ENCODE measurements around the gene LCK.

Gene LCK

GRCh38 chr1:32247983-32248889, 2.8 kb upstream of the LCK start:
- H3K9ac ChIP-seq (ENCODE audit: low read length): peak overlapping the region; percentile 35; the same call in 1 of the 2 replicates
- peak overlapping the region; percentile 100 for H3K27ac ChIP-seq (ENCODE audit: low read depth, low read length, poor library complexity, severe bottlenecking)
- no peaks in the 10 kb centered on the region for H3K36me3 ChIP-seq (ENCODE audit: insufficient read depth, low read length)
- H3K9me3 ChIP-seq (ENCODE audit: low read length): no peaks in the 10 kb centered on the region
- H3K4me2 ChIP-seq (ENCODE audit: low read length): peak overlapping the region; percentile 44; the same call in 1 of the 2 replicates
- no peak overlapping the region for H2AFZ ChIP-seq (ENCODE audit: low read length)
- H3K4me3 ChIP-seq (ENCODE audit: low read depth, low read length, poor library complexity, severe bottlenecking): no peak overlapping the region
- H3K27me3 ChIP-seq (ENCODE audit: insufficient read depth, low read length): no peaks in the 10 kb centered on the region
- H3K79me2 ChIP-seq (ENCODE audit: insufficient read depth, low read length): no peaks in the 10 kb centered on the region
- peaks cover 73% of the 10 kb centered on the region for H3K4me1 ChIP-seq (ENCODE audit: insufficient read depth, low read length, severe bottlenecking)
- TF ChIP-seq CTCF (IDR thresholded peaks at IDR 0.05; ENCODE audit: low read length) (peak; percentile 94), EZH2 (IDR thresholded peaks at IDR 0.05; ENCODE audit: borderline replicate concordance, low read length) (no peak)
- H3F3A ChIP-seq (ENCODE audit: insufficient read depth, low read length): peaks cover 7% of the 10 kb centered on the region
- no peaks in the 10 kb centered on the region for H4K20me1 ChIP-seq (ENCODE audit: insufficient read depth, low read length)
- no peaks in the 10 kb centered on the region for H3K9me2 ChIP-seq (ENCODE audit: low read depth, low read length)

GRCh38 chr1:32249831-32250525, 1.1 kb upstream of the LCK start:
- H3K4me3 ChIP-seq (ENCODE audit: low read depth, low read length, poor library complexity, severe bottlenecking): peak overlapping the region; percentile 50
- no peaks in the 10 kb centered on the region for H3K27me3 ChIP-seq (ENCODE audit: insufficient read depth, low read length)
- H3K4me2 ChIP-seq (ENCODE audit: low read length): peak overlapping the region; percentile 69
- H3K36me3 ChIP-seq (ENCODE audit: insufficient read depth, low read length): no peaks in the 10 kb centered on the region
- no peaks in the 10 kb centered on the region for H3K79me2 ChIP-seq (ENCODE audit: insufficient read depth, low read length)
- H4K20me1 ChIP-seq (ENCODE audit: insufficient read depth, low read length): no peaks in the 10 kb centered on the region
- no peaks in the 10 kb centered on the region for H3K9me3 ChIP-seq (ENCODE audit: low read length)
- TF ChIP-seq CTCF (IDR thresholded peaks at IDR 0.05; ENCODE audit: low read length) (no peak), EZH2 (IDR thresholded peaks at IDR 0.05; ENCODE audit: borderline replicate concordance, low read length) (no peak)
- H3K27ac ChIP-seq (ENCODE audit: low read depth, low read length, poor library complexity, severe bottlenecking): peak overlapping the region; percentile 100
- H3K4me1 ChIP-seq (ENCODE audit: insufficient read depth, low read length, severe bottlenecking): peaks cover 90% of the 10 kb centered on the region
- peaks cover 10% of the 10 kb centered on the region for H3F3A ChIP-seq (ENCODE audit: insufficient read depth, low read length)
- no peaks in the 10 kb centered on the region for H3K9me2 ChIP-seq (ENCODE audit: low read depth, low read length)
- H3K9ac ChIP-seq (ENCODE audit: low read length): peak overlapping the region; percentile 74
- no peak overlapping the region for H2AFZ ChIP-seq (ENCODE audit: low read length)

- H3K36me3 ChIP-seq (ENCODE audit: insufficient read depth, low read length): no peaks in the 10 kb centered on the region
- TF ChIP-seq EZH2 (IDR thresholded peaks at IDR 0.05; ENCODE audit: borderline replicate concordance, low read length): no peak
- TF ChIP-seq CTCF (IDR thresholded peaks at IDR 0.05; ENCODE audit: low read length): no peak
- H3K4me3 ChIP-seq (ENCODE audit: low read depth, low read length, poor library complexity, severe bottlenecking): peak overlapping the region; percentile 24
- H3K9me2 ChIP-seq (ENCODE audit: low read depth, low read length): no peaks in the 10 kb centered on the region
- H3K9me3 ChIP-seq (ENCODE audit: low read length): no peaks in the 10 kb centered on the region
- H3F3A ChIP-seq (ENCODE audit: insufficient read depth, low read length): peaks cover 9% of the 10 kb centered on the region
- H3K27me3 ChIP-seq (ENCODE audit: insufficient read depth, low read length): no peaks in the 10 kb centered on the region
- H3K4me2 ChIP-seq (ENCODE audit: low read length): peak overlapping the region; percentile 54
- peak overlapping the region; percentile 100 for H3K27ac ChIP-seq (ENCODE audit: low read depth, low read length, poor library complexity, severe bottlenecking)
- no peaks in the 10 kb centered on the region for H3K79me2 ChIP-seq (ENCODE audit: insufficient read depth, low read length)
- H3K9ac ChIP-seq (ENCODE audit: low read length): peak overlapping the region; percentile 58
- H4K20me1 ChIP-seq (ENCODE audit: insufficient read depth, low read length): no peaks in the 10 kb centered on the region
- H2AFZ ChIP-seq (ENCODE audit: low read length): no peak overlapping the region
- H3K4me1 ChIP-seq (ENCODE audit: insufficient read depth, low read length, severe bottlenecking): peaks cover 85% of the 10 kb centered on the region
Measured at GRCh38 chr1:32255072-32256071, 4.3 kb downstream of the LCK start.

Data from OCI-LY1 (cell line).